ENCODE results near the gene RNASET2. TPM values are rescaled to one million over a fixed set of nuclear protein-coding genes. Genes with fewer than 3 reads are reported as not detected.

RNASET2 gene
- polyA plus RNA-seq, 2 of the 4 experiments (the other 2 are of a cell fraction), result 9.3 to 11.2 TPM

DNA sequence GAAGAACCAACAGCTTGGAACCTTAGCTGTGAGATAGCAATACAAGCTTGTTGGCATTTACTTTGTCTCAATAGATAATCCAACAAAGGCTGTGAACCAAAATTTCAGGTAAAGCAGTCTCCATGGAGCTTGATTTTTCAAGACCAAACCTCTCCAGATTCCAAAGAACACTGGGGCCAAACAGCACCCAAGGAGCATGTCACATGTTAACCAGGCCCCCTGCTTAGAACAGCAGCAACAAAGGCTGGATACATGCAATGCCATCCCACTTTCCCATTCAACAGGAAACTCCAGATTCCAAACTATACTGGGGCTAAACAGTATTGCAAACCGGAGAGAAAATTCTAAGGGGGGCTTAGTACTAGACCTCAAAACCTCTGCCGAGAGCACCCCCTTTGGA, 15.8 kb upstream of the RNASET2 start:
- Histone ChIP-seq H3K27ac (no peak overlapping the region), H3K4me3 (no peak overlapping the region), H3K4me1 (no peaks in the 10 kb centered on the region), H3K4me2 (no peak overlapping the region), H3K9me3 (no peaks in the 10 kb centered on the region)
- DNase-seq (ENCODE audit: low read depth in 1 of 2, low spot score in 1 of 2) (no peak), FAIRE-seq (no peak), ATAC-seq (no peak)
- no peak for TF ChIP-seq CEBPB (IDR thresholded peaks at IDR 0.05)
- TF ChIP-seq, protein P1, sequence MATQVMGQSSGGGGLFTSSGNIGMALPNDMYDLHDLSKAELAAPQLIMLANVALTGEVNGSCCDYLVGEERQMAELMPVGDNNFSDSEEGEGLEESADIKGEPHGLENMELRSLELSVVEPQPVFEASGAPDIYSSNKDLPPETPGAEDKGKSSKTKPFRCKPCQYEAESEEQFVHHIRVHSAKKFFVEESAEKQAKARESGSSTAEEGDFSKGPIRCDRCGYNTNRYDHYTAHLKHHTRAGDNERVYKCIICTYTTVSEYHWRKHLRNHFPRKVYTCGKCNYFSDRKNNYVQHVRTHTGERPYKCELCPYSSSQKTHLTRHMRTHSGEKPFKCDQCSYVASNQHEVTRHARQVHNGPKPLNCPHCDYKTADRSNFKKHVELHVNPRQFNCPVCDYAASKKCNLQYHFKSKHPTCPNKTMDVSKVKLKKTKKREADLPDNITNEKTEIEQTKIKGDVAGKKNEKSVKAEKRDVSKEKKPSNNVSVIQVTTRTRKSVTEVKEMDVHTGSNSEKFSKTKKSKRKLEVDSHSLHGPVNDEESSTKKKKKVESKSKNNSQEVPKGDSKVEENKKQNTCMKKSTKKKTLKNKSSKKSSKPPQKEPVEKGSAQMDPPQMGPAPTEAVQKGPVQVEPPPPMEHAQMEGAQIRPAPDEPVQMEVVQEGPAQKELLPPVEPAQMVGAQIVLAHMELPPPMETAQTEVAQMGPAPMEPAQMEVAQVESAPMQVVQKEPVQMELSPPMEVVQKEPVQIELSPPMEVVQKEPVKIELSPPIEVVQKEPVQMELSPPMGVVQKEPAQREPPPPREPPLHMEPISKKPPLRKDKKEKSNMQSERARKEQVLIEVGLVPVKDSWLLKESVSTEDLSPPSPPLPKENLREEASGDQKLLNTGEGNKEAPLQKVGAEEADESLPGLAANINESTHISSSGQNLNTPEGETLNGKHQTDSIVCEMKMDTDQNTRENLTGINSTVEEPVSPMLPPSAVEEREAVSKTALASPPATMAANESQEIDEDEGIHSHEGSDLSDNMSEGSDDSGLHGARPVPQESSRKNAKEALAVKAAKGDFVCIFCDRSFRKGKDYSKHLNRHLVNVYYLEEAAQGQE (IDR thresholded peaks at IDR 0.05), result no peak
- POLR2A ChIA-PET, result no interaction called here
- CTCF ChIA-PET, result interaction anchor here (0.7 to 1.8 kb wide), 4 partner anchors 9 to 592 kb away, joined by 3 read pairs; no protein-coding TSS in a partner anchor
- 95% methylated on average over 2 of the region's 2 CpGs for WGBS (ENCODE audit: missing lambda C conversion rate)

DNA sequence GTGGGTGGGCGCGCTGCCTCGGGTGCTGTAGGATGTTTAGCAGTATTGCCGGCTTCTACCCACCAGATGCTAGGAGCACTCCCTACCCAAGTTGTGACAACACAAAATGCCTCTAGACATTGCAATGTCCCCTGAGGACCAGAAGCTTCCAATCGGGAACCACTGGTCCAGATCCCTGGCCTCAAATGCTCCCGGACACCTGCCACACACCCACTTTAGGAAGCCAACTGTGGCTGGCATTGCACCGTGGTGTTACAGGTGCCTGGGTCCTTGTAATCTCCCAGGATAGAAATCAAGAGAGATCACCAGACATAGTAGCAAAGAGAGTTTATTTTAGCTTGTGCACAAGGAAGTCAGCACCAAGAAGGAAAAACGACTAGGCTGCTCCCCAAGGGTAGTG, 14.9 kb upstream of the RNASET2 start:
- no peak for DNase-seq (ENCODE audit: low read depth in 1 of 2, low spot score in 1 of 2)
- POLR2A ChIA-PET, result no interaction called here

More for the DNA sequence above, 14.9 kb upstream of the RNASET2 start:
- FAIRE-seq (no peak), ATAC-seq (no peak)
- CTCF ChIA-PET, result interaction anchor here (1.5 to 1.8 kb wide), 2 partner anchors 8 to 18 kb away, joined by 3 read pairs; no protein-coding TSS in a partner anchor
- TF ChIP-seq FOSB (CRISPR knock-in tag; IDR thresholded peaks at IDR 0.05), result no peak
- no peak for TF ChIP-seq HEYL (CRISPR knock-in tag; IDR thresholded peaks at IDR 0.05)
- TF ChIP-seq ZSCAN20 (CRISPR knock-in tag; IDR thresholded peaks at IDR 0.05), result no peak
- TF ChIP-seq, protein P2, sequence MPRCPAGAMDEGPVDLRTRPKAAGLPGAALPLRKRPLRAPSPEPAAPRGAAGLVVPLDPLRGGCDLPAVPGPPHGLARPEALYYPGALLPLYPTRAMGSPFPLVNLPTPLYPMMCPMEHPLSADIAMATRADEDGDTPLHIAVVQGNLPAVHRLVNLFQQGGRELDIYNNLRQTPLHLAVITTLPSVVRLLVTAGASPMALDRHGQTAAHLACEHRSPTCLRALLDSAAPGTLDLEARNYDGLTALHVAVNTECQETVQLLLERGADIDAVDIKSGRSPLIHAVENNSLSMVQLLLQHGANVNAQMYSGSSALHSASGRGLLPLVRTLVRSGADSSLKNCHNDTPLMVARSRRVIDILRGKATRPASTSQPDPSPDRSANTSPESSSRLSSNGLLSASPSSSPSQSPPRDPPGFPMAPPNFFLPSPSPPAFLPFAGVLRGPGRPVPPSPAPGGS (IDR thresholded peaks at IDR 0.05), result no peak
- no peak for TF ChIP-seq MYC (IDR thresholded peaks at IDR 0.05; ENCODE audit: borderline replicate concordance, low read length)
- no peak for TF ChIP-seq JUNB (IDR thresholded peaks at IDR 0.05)
- no peak for TF ChIP-seq HOXB13 (CRISPR knock-in tag; IDR thresholded peaks at IDR 0.05; ENCODE audit: low read depth)
- TF ChIP-seq EP300 (IDR thresholded peaks at IDR 0.05), result no peak
- TF ChIP-seq, protein P3, sequence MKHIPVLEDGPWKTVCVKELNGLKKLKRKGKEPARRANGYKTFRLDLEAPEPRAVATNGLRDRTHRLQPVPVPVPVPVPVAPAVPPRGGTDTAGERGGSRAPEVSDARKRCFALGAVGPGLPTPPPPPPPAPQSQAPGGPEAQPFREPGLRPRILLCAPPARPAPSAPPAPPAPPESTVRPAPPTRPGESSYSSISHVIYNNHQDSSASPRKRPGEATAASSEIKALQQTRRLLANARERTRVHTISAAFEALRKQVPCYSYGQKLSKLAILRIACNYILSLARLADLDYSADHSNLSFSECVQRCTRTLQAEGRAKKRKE (CRISPR knock-in tag; IDR thresholded peaks at IDR 0.05; ENCODE audit: low read depth), result no peak
- no peak for TF ChIP-seq GATA3 (IDR thresholded peaks at IDR 0.05; ENCODE audit: borderline replicate concordance)
- no peak for TF ChIP-seq FOXS1 (CRISPR knock-in tag; IDR thresholded peaks at IDR 0.05)
- TF ChIP-seq, protein P4, sequence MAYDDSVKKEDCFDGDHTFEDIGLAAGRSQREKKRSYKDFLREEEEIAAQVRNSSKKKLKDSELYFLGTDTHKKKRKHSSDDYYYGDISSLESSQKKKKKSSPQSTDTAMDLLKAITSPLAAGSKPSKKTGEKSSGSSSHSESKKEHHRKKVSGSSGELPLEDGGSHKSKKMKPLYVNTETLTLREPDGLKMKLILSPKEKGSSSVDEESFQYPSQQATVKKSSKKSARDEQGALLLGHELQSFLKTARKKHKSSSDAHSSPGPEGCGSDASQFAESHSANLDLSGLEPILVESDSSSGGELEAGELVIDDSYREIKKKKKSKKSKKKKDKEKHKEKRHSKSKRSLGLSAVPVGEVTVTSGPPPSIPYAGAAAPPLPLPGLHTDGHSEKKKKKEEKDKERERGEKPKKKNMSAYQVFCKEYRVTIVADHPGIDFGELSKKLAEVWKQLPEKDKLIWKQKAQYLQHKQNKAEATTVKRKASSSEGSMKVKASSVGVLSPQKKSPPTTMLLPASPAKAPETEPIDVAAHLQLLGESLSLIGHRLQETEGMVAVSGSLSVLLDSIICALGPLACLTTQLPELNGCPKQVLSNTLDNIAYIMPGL (CRISPR knock-in tag; IDR thresholded peaks at IDR 0.05; ENCODE audit: borderline replicate concordance), result no peak
- TF ChIP-seq, protein P5, sequence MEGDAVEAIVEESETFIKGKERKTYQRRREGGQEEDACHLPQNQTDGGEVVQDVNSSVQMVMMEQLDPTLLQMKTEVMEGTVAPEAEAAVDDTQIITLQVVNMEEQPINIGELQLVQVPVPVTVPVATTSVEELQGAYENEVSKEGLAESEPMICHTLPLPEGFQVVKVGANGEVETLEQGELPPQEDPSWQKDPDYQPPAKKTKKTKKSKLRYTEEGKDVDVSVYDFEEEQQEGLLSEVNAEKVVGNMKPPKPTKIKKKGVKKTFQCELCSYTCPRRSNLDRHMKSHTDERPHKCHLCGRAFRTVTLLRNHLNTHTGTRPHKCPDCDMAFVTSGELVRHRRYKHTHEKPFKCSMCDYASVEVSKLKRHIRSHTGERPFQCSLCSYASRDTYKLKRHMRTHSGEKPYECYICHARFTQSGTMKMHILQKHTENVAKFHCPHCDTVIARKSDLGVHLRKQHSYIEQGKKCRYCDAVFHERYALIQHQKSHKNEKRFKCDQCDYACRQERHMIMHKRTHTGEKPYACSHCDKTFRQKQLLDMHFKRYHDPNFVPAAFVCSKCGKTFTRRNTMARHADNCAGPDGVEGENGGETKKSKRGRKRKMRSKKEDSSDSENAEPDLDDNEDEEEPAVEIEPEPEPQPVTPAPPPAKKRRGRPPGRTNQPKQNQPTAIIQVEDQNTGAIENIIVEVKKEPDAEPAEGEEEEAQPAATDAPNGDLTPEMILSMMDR (IDR thresholded peaks at IDR 0.05), result no peak
- TF ChIP-seq NFE2L2 (conservative IDR thresholded peaks at IDR 0.05; ENCODE audit: low read length), result no peak
- TF ChIP-seq PHF8 (IDR thresholded peaks at IDR 0.05; ENCODE audit: borderline replicate concordance, low read depth), result no peak
- TF ChIP-seq BHLHE40 (IDR thresholded peaks at IDR 0.05; ENCODE audit: low read depth, low read length), result no peak
- TF ChIP-seq ZFP36 (IDR thresholded peaks at IDR 0.05; ENCODE audit: borderline replicate concordance, partially characterized antibody), result no peak
- 89% methylated on average over 4 of the region's 8 CpGs for WGBS (ENCODE audit: missing lambda C conversion rate)
- no peak overlapping the region for H3K27ac ChIP-seq
- no peak overlapping the region for H3K4me2 ChIP-seq
- H3K4me1 ChIP-seq, result no peaks in the 10 kb centered on the region
- H3K9me3 ChIP-seq, result no peaks in the 10 kb centered on the region; the same call in 2 of the 3 replicates
- H3K4me3 ChIP-seq, result no peak overlapping the region

All from A549 (cell line).